ENCODE measurements around the gene REG4.
A peak's percentile ranks its signal among the peaks of the same experiment; 100 is the strongest.
"Not testable (repeated sequence)": the region's sequence is repeated elsewhere in the genome, so short reads cannot be mapped to it uniquely, and the experiment has no call there.

Gene REG4

DNA sequence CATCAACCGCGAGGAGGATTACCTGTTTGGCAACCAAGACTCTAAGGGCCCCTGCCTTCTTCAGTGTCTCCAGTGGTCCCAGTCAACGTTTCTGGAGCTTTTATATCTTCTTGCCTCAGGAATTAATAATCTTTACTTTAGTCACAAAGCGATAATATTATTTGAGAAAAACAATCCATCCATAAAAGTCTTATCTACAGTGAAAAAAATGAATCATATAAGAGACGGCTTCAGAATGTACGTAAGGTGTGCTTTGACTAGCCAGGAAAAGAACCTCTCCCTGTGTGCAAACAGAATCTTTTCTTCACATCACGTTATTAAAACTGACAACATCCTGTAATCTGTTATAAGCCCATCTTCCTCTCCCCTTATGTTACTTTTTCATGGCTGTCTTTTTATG is at the start of gene REG4:
TSS of gene REG4 (minus strand) at position 74 of the 400 bp plus-strand sequence. CDS start 2,691 bp downstream, outside the sequence.
- no peak for DNase-seq (ENCODE audit: low read depth)
- no peak within 1 kb of the TSS for H3K4me3 ChIP-seq (ENCODE audit: low read length)
- no peak for TF ChIP-seq CTCF (conservative IDR thresholded peaks at IDR 0.05; ENCODE audit: low read depth, low read length)

DNA sequence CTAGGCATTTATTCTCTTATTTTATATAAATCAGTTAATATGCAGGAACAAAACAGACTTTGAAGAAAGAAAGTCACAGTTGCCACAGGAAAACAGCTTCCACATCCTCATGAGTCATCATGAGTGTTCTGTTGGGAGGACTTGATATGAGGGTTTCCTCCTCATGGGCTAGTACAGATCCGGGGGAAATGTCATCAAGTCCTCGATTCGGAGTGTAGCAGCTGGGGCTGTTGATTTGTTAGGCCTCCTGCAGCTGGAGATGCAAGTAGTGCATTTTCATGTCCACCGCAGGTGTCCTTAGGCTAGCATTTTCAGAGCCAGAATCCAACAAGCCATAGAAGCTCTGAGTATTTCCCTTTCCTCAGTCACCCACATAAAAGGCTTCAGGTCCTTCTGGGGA is 48.4 kb upstream of the REG4 start:
- DNase-seq (ENCODE audit: low read depth): no peak

GRCh38 chr1:119858556-119859214 is 47.4 kb upstream of the REG4 start:
- H3K4me3 ChIP-seq (ENCODE audit: low read length); DNase-seq (ENCODE audit: low read depth): not testable (repeated sequence)

More for the DNA sequence above, 48.4 kb upstream of the REG4 start:
- H3K4me3 ChIP-seq (ENCODE audit: low read length): no peak overlapping the region
- TF ChIP-seq CTCF (conservative IDR thresholded peaks at IDR 0.05; ENCODE audit: low read depth, low read length): no peak

DNA sequence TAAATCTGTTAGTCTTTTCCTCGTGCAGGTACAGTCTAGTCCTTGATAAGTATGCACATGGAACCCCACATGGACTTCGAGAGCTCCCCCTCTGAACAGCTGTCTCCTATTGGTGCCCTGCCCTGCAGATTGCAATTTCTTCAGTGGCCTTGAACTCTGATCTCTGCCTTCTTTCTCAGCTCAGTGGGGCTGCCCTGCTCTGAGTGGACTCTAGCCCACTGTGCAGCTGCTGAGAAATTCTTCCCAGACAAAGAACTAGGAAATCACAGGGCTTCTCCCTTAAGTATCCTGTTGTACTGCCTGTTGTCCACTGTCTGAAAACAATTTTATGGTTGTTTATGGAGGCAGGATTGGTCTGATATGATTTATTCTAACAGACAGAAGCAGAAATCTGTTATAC is 46.9 kb upstream of the REG4 start:
- DNase-seq (ENCODE audit: low read depth): no peak
- TF ChIP-seq CTCF (conservative IDR thresholded peaks at IDR 0.05; ENCODE audit: low read depth, low read length): no peak
- no peak overlapping the region for H3K4me3 ChIP-seq (ENCODE audit: low read length)

DNA sequence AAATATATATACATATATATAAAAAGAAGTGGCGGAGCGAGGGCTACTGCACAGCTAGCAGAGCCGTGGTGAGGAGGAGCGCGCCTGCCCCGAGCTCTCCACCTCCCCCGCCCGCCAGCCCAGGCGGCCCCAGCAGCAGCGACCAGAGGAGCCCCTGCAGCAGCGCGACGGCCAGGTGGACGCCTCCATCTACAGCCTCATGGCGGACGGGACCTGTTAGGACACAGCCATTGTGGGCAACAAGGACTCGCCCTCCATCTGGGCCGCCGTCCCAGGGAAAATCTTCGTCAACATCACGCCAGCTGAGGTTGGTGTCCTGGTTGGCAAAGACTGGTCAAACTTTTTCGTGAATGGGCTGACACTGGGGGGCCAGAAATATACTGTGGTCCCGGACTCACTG is 41.9 kb upstream of the REG4 start:
- no peak for TF ChIP-seq CTCF (conservative IDR thresholded peaks at IDR 0.05; ENCODE audit: low read depth, low read length)
- no peak for DNase-seq (ENCODE audit: low read depth)
- no peak overlapping the region for H3K4me3 ChIP-seq (ENCODE audit: low read length)

DNA sequence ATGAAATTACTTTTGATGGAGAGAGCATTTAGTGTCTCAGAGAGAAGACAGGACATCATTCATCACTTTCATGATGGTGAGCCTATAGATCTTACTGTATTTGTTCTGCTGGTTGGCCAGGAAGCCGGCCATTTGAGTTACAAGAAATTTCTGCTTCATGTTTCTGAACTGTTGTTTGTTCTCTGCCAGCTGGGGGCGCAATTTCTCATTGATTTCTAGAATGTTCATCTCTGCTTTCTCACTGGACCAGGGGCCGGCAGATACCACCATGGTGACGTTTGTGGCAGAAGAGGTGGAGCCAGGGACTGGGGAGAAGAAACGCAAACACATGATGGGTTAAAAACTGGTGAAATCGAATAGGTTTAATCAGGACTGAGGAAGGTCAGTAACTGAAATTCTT is 32.9 kb upstream of the REG4 start:
- H3K4me3 ChIP-seq (ENCODE audit: low read length); DNase-seq (ENCODE audit: low read depth): not testable (repeated sequence)
- TF ChIP-seq CTCF (conservative IDR thresholded peaks at IDR 0.05; ENCODE audit: low read depth, low read length): peak; percentile 44

DNA sequence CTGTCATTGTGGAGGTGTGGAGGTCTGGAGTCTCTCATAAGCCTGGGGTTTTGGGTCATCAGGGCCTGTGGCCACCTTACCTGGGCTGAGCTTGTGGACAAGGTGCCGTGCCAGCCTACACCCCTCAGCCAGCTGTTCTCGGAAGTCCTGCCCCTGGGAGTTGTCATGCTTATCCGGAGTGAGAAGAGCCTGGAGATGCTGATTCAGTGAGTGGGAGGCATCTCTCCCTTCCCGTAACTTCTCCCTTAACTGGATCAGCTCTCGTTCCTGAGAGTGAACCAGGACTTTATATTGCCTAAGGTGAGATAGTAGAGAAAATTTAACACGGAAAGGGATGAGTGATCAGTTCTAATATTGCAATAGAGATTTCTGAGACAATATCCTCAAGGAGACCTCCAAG is 30.0 kb upstream of the REG4 start:
- no peak overlapping the region for H3K4me3 ChIP-seq (ENCODE audit: low read length)
- DNase-seq (ENCODE audit: low read depth): no peak
- no peak for TF ChIP-seq CTCF (conservative IDR thresholded peaks at IDR 0.05; ENCODE audit: low read depth, low read length)

Measured in retinal pigment epithelial cell (primary cell).